PC-9 (cell line): ENCODE results near the gene GULP1.

Experiments
- EZH2 ChIP-seq: fragments of 200-600 bp; sonication (generic); IDR thresholded peaks from 2 replicates; pipeline ENCODE4 v1.8.0; 2017; ENCODE audit warnings: antibody characterized with exemption, low read depth
- TF ChIP-seq, protein P1 (sequence below): fragments of 200-600 bp; sonication (generic); conservative IDR thresholded peaks from 2 replicates; pipeline ENCODE4 v1.6.1; 2017; ENCODE audit warnings: mixed run types, antibody characterized with exemption, mild to moderate bottlenecking, moderate library complexity

DNA sequence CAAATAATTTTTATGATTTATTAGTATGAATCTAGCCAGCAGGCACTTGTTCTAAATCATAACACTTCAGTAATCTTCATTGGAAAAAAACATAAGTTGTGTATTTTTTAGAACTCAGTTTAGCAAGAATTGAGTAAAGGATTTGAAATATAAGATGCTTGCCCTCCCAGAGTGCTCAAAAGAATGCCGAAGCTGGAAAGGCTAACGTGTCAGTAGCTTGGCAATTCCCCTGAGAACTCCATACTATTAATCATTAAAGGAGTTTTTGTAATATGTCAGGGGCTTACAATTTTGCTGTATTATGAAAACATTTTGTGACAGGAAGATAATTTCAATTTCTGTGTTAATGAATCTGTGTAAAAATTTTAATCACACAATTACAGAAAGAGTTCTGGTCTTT, 122.7 kb downstream of the GULP1 start:
- TF ChIP-seq, protein P1, sequence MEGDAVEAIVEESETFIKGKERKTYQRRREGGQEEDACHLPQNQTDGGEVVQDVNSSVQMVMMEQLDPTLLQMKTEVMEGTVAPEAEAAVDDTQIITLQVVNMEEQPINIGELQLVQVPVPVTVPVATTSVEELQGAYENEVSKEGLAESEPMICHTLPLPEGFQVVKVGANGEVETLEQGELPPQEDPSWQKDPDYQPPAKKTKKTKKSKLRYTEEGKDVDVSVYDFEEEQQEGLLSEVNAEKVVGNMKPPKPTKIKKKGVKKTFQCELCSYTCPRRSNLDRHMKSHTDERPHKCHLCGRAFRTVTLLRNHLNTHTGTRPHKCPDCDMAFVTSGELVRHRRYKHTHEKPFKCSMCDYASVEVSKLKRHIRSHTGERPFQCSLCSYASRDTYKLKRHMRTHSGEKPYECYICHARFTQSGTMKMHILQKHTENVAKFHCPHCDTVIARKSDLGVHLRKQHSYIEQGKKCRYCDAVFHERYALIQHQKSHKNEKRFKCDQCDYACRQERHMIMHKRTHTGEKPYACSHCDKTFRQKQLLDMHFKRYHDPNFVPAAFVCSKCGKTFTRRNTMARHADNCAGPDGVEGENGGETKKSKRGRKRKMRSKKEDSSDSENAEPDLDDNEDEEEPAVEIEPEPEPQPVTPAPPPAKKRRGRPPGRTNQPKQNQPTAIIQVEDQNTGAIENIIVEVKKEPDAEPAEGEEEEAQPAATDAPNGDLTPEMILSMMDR, result no peak
- TF ChIP-seq EZH2, result no peak
